ENCODE data around the gene MDK. TPM values are rescaled to one million over a fixed set of nuclear protein-coding genes. Genes with fewer than 3 reads are reported as not detected.

Gene MDK
- total and polyA plus RNA-seq, 4 donors: 2.3 to 41.8 (median 13.5) TPM

DNA sequence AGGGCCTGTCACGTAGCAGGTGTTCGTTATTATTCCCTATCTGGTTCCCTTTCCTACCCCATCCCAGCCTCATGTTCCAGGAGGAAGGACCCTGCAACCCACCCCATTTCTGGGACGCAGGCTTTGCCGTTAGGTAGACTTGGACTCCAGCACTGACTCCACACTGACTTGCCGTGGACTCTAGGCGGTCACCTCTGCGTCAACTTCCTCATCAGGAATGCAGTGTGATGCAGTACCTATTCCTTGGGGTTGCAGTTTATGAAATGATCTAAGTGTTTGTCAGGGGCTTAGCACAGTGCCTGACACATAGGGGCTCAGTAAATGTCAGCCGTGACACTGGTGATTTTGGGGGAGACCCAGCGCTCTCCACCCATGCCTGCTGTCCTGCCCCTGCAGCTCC is 17.4 kb upstream of the MDK start:
- Histone ChIP-seq H3K36me3 (ENCODE audit: control insufficient read depth in 4 of 4, insufficient read depth in 3 of 4, low read depth in 1 of 4, low read length in 3 of 4) (peaks cover 0 to 5% (median 0%) of the 10 kb centered on the region in 4 donors), H3K4me3 (ENCODE audit: low read depth in 1 of 3, low read length in 3 of 3) (no peak overlapping the region), H3K9ac (ENCODE audit: low read depth in 1 of 2, low read length in 2 of 2) (no peak overlapping the region), H3K27ac (ENCODE audit: low read depth in 1 of 2, low read length in 2 of 2) (no peak overlapping the region), H3K9me3 (ENCODE audit: control insufficient read depth in 4 of 4, low read length in 3 of 4) (no peaks in the 10 kb centered on the region), H3K27me3 (ENCODE audit: control insufficient read depth in 4 of 4, insufficient read depth in 4 of 4, low read length in 3 of 4) (no peaks in the 10 kb centered on the region), H3K4me1 (ENCODE audit: control insufficient read depth in 4 of 4, insufficient read depth in 4 of 4, low read length in 3 of 4) (peaks cover 0 to 21% (median 12%) of the 10 kb centered on the region in 4 donors)
- 87% methylated on average over 9 of the region's 9 CpGs for WGBS
- TF ChIP-seq, protein P1, sequence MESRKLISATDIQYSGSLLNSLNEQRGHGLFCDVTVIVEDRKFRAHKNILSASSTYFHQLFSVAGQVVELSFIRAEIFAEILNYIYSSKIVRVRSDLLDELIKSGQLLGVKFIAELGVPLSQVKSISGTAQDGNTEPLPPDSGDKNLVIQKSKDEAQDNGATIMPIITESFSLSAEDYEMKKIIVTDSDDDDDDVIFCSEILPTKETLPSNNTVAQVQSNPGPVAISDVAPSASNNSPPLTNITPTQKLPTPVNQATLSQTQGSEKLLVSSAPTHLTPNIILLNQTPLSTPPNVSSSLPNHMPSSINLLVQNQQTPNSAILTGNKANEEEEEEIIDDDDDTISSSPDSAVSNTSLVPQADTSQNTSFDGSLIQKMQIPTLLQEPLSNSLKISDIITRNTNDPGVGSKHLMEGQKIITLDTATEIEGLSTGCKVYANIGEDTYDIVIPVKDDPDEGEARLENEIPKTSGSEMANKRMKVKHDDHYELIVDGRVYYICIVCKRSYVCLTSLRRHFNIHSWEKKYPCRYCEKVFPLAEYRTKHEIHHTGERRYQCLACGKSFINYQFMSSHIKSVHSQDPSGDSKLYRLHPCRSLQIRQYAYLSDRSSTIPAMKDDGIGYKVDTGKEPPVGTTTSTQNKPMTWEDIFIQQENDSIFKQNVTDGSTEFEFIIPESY (IDR thresholded peaks at IDR 0.05): no peak
- TF ChIP-seq YY1 (IDR thresholded peaks at IDR 0.05) (no peak), FOXA2 (IDR thresholded peaks at IDR 0.05) (no peak), TAF1 (conservative IDR thresholded peaks at IDR 0.05) (no peak), JUND (IDR thresholded peaks at IDR 0.05) (no peak), EGR1 (IDR thresholded peaks at IDR 0.05; ENCODE audit: low read depth in 2 of 2) (no peak), GABPA (IDR thresholded peaks at IDR 0.05 in 1 of 2, conservative IDR thresholded peaks at IDR 0.05 in 1 of 2) (no peak), HNF4G (IDR thresholded peaks at IDR 0.05) (no peak)
- no peak for DNase-seq (ENCODE audit: low spot score)

DNA sequence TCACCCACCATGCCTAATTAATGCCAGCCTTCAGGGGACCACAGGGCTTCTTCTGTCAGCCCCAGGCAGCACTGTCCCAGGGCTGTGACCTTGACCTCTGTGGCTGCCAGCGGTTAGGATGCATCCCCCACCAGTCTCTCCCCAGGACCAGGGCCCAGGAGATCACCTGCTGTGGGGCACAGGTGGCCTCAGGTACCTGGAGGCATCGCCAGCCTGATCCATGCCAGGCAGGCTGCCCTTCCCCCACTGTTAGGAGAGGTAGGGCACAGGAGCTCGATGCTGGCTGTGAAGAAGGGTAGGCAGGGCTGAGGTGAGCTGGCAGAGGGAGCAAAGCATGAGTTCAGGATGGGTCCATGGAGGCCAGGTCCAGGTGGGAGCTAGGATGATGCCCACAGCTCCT is 16.7 kb upstream of the MDK start:
- H3K4me1 ChIP-seq (ENCODE audit: control insufficient read depth in 4 of 4, insufficient read depth in 4 of 4, low read length in 3 of 4): peaks cover 0 to 21% (median 12%) of the 10 kb centered on the region in 4 donors
- DNase-seq (ENCODE audit: low spot score): no peak
- 76% methylated on average over 3 of the region's 3 CpGs for WGBS
- H3K27me3 ChIP-seq (ENCODE audit: control insufficient read depth in 4 of 4, insufficient read depth in 4 of 4, low read length in 3 of 4): no peaks in the 10 kb centered on the region
- H3K36me3 ChIP-seq (ENCODE audit: control insufficient read depth in 4 of 4, insufficient read depth in 3 of 4, low read depth in 1 of 4, low read length in 3 of 4): peaks cover 0 to 9% (median under 1%) of the 10 kb centered on the region in 4 donors
- H3K9me3 ChIP-seq (ENCODE audit: control insufficient read depth in 4 of 4, low read length in 3 of 4): no peaks in the 10 kb centered on the region
- H3K9ac ChIP-seq (ENCODE audit: low read depth in 1 of 2, low read length in 2 of 2): no peak overlapping the region
- no peak overlapping the region for H3K4me3 ChIP-seq (ENCODE audit: low read depth in 1 of 3, low read length in 3 of 3)
- TF ChIP-seq FOXA1 (IDR thresholded peaks at IDR 0.05) (no peak), HNF4G (IDR thresholded peaks at IDR 0.05) (no peak), REST (IDR thresholded peaks at IDR 0.05) (no peak), HNF4A (conservative IDR thresholded peaks at IDR 0.05) (no peak), NR2F2 (IDR thresholded peaks at IDR 0.05) (no peak)
- TF ChIP-seq, protein P1 (IDR thresholded peaks at IDR 0.05): no peak
- H3K27ac ChIP-seq (ENCODE audit: low read depth in 1 of 2, low read length in 2 of 2): no peak overlapping the region
